ENCODE results near the gene RTN4R.

DNA sequence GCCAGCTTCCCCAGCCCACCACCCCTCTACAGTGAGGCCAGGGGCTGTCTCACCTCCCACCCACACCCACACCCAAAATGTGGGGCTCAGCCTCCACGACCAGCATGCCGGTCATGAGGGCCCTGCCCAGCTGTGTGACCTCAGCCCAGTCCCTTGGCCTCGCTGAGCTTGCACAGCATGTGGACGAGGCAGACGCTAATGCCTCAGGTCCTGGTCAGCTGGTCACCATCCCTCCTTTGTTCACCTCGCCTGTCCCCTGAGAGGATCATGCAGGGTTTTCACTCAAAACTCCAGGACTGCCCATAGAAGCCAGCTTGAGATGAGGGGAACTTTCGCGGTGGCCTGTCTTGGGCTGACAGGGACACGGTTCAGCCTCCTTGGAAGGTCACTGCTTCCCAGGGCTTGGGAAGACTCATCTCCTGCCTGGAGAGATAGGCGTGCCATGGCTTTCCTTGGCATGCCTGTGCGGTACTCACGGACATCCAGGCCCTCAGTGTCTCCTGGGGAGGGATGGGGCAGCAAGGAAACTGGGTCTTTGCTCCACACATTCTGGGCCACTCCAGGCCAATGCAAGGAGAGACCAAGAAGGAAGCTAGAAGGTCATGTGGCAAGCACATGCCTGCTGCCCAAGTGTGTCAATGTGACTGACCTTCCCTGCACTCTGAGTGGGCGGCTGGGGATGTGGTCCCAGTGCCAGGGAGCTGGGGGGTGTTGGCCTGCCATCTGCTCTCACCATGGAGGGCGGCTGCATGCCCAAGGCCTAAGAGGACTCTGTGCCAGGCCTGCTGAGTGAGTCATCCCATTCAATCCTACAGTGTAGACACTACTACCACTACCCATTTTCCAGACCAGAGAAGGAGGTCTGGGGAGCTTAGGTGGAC is 3.2 kb upstream of the RTN4R start:
- no peak for TF ChIP-seq CTCF (IDR thresholded peaks at IDR 0.05)
- no peak for TF ChIP-seq POLR2A (IDR thresholded peaks at IDR 0.05)

Measured in ovary (tissue), 3 donors.